Measurements from ENCODE around the gene OR1J2. TPM values are rescaled to one million over a fixed set of nuclear protein-coding genes. Genes with fewer than 3 reads are reported as not detected.
A peak's percentile ranks its signal among the peaks of the same experiment; 100 is the strongest.

OR1J2 gene
- not detected for total RNA-seq

- in situ Hi-C loops (cut with MboI; ENCODE audit: low sequenced_read_pairs in 4 of 4): no loop called here
- no peaks in the 10 kb centered on the region for H3K27me3 ChIP-seq
- TF ChIP-seq POLR2A (IDR thresholded peaks at IDR 0.05) (no peak), CTCF (IDR thresholded peaks at IDR 0.05 in 4 of 5, conservative IDR thresholded peaks at IDR 0.05 in 1 of 5) (no peak)
- H3K4me3 ChIP-seq: no peak within 1 kb of the TSS
- H3K36me3 ChIP-seq: no peaks in the 10 kb centered on the region
- no peak within 1 kb of the TSS for H3K27ac ChIP-seq
- ATAC-seq: no peak
- no peaks in the 10 kb centered on the region for H3K4me1 ChIP-seq
- DNase-seq: no peak
- intact Hi-C loops (cut with DNase I; ENCODE audit: low total_unique reads): no loop called here
- H3K9me3 ChIP-seq: no peaks in the 10 kb centered on the region
Observed at GRCh38 chr9:122510502-122510901, at the start of gene OR1J2. Gene OR1J2 (plus strand): TSS chr9:122510802. CDS start chr9:122510802, 0 bp downstream.

- in situ Hi-C loops (cut with MboI; ENCODE audit: low sequenced_read_pairs in 4 of 4): loop anchor here in 3 of 4 donors (10.0 to 25.0 kb wide), 4 partner anchors 351 to 898 kb away; partner anchors contain the start of gene CRB2 (in 1 of the 3)
- ATAC-seq: no peak
Observed at GRCh38 chr9:122463828-122464632, 46.6 kb upstream of the OR1J2 start.

GRCh38 chr9:122464633-122465567, 45.7 kb upstream of the OR1J2 start:
- DNase-seq (peak; percentile 43 to 52), ATAC-seq (peak; percentile 82 to 97)
- no peaks in the 10 kb centered on the region for H3K36me3 ChIP-seq
- intact Hi-C loops (cut with DNase I; ENCODE audit: low total_unique reads) (loop anchor here (1.0 to 10.0 kb wide), 2 partner anchors 345 to 530 kb away; no protein-coding TSS in a partner anchor), in situ Hi-C loops (cut with MboI; ENCODE audit: low sequenced_read_pairs in 4 of 4) (loop anchor here (5.0 to 25.0 kb wide), 5 partner anchors 347 to 897 kb away; partner anchors contain the start of gene CRB2 (in 1 of the 4))
- no peak overlapping the region for H3K27ac ChIP-seq
- peaks cover 0 to 3% (median 0%) of the 10 kb centered on the region in 3 donors for H3K27me3 ChIP-seq
- peaks cover 5 to 9% of the 10 kb centered on the region in 2 donors for H3K4me1 ChIP-seq
- no peaks in the 10 kb centered on the region for H3K9me3 ChIP-seq
- H3K4me3 ChIP-seq: peak overlapping the region; percentile 26 to 62 (median 36)
- peak; percentile 62 to 80 (median 71) for TF ChIP-seq CTCF (IDR thresholded peaks at IDR 0.05 in 4 of 5, conservative IDR thresholded peaks at IDR 0.05 in 1 of 5)
- no peak for TF ChIP-seq POLR2A (IDR thresholded peaks at IDR 0.05)

More at GRCh38 chr9:122463828-122464632, 46.6 kb upstream of the OR1J2 start:
- intact Hi-C loops (cut with DNase I; ENCODE audit: low total_unique reads): loop anchor here (10.0 kb wide), 1 partner anchor 531 kb away; no protein-coding TSS in a partner anchor
- Histone ChIP-seq H3K36me3 (no peaks in the 10 kb centered on the region), H3K9me3 (no peaks in the 10 kb centered on the region), H3K27ac (no peak overlapping the region), H3K4me1 (peaks cover 5 to 9% of the 10 kb centered on the region in 2 donors), H3K27me3 (peaks cover 0 to 3% (median 0%) of the 10 kb centered on the region in 3 donors), H3K4me3 (peak overlapping the region in 2 of 4 donors; percentile 46 to 62)
- no peak for DNase-seq
- TF ChIP-seq CTCF (IDR thresholded peaks at IDR 0.05 in 4 of 5, conservative IDR thresholded peaks at IDR 0.05 in 1 of 5) (no peak), POLR2A (IDR thresholded peaks at IDR 0.05) (no peak)

GRCh38 chr9:122466456-122466855, 44.1 kb upstream of the OR1J2 start:
- Histone ChIP-seq H3K27me3 (peaks cover 0 to 3% (median 0%) of the 10 kb centered on the region in 3 donors), H3K27ac (no peak overlapping the region), H3K36me3 (no peaks in the 10 kb centered on the region), H3K4me3 (no peak overlapping the region), H3K4me1 (peaks cover 5 to 9% of the 10 kb centered on the region in 2 donors), H3K9me3 (no peaks in the 10 kb centered on the region)
- intact Hi-C loops (cut with DNase I; ENCODE audit: low total_unique reads): loop anchor here (10.0 kb wide), 1 partner anchor 528 kb away; no protein-coding TSS in a partner anchor
- in situ Hi-C loops (cut with MboI; ENCODE audit: low sequenced_read_pairs in 4 of 4): loop anchor here (5.0 to 25.0 kb wide), 5 partner anchors 346 to 896 kb away; partner anchors contain the start of gene CRB2 (in 1 of the 4)
- TF ChIP-seq POLR2A (IDR thresholded peaks at IDR 0.05): no peak
- TF ChIP-seq CTCF (IDR thresholded peaks at IDR 0.05 in 4 of 5, conservative IDR thresholded peaks at IDR 0.05 in 1 of 5): no peak
- no peak for DNase-seq
- no peak for ATAC-seq

All from gastrocnemius medialis (tissue), 4 donors.